Pancreas (tissue), 10 donors: ENCODE measurements around the gene DOK7. TPM values are rescaled to one million over a fixed set of nuclear protein-coding genes. Genes with fewer than 3 reads are reported as not detected.

Source experiments
- ATAC-seq, 4 donors: fragments of 200-7000 bp; cut with Tn5 transposase; one replicate each; pipeline versions ENCODE4 v1.8.0 to v1.9.1; 2020; ENCODE audit warnings: mild to moderate bottlenecking in 4 of 4, moderate library complexity in 4 of 4
- DNase-seq, 6 donors: peaks; one replicate each; pipeline ENCODE4 v3.0.0-alpha.2; 2020
- FAIRE-seq: peaks from 2 replicates; lab custom pipeline; 2012; peaks lifted over from hg19 to GRCh38; lab: Jason Lieb, UNC
- H3K27ac ChIP-seq, 4 donors: fragments of 200-600 bp; sonication (generic); 1 replicate in 3 of 4; 2 replicates in 1 of 4; pipeline versions ENCODE4 v1.5.0 to v1.8.0; 2020
- H3K27me3 ChIP-seq, 4 donors: fragments of 200-600 bp; one replicate each; pipeline ENCODE4 v1.8.0; 2021
- H3K36me3 ChIP-seq, 3 donors: fragments of 200-600 bp; sonication (generic) in 1 of 3; one replicate each; pipeline versions ENCODE4 v1.5.0 to v1.8.0; 2020 to 2021
- H3K4me1 ChIP-seq, 3 donors: fragments of 200-600 bp; one replicate each; pipeline ENCODE4 v1.8.0; 2021
- H3K4me3 ChIP-seq, 4 donors: fragments of 200-600 bp; sonication (generic) in 2 of 4; one replicate each; pipeline versions ENCODE4 v1.5.0 to v1.8.0; 2020 to 2021
- H3K9me3 ChIP-seq, 4 donors: fragments of 200-600 bp; one replicate each; pipeline ENCODE4 v1.8.0; 2021
- CTCF ChIP-seq, 4 donors: fragments of 200-600 bp; sonication (generic) in 3 of 4; IDR thresholded peaks; one replicate each; pipeline versions ENCODE4 v1.5.0 to v1.8.0; 2021; ENCODE audit warnings: antibody characterized with exemption in 4 of 4
- WGBS, 2 donors: extraction: QIAGEN DNeasy Blood & Tissue Kit; methylation state at CpG; one replicate each; pipeline ENCODE4 v1.1.7; 2013; 5-methylcytosine and 5-hydroxymethylcytosine counted together
- intact Hi-C, 3 donors: fragments of 100-400 bp; cut with DNase I; formaldehyde crosslinking; loops; one replicate each; pipeline versions ENCODE4 v1.11.1 to v1.14.2; 2022
- polyA plus RNA-seq, 2 donors: library from polyadenylated mRNA; stranded (reverse); fragments of 200-250 nt; gene quantifications; one replicate each; pipeline ENCODE4 v1.2.3, GENCODE V29; 2013
- total RNA-seq, 6 donors: library from RNA; stranded (reverse); fragmentation: NEBNext Ultra II Directional in 4 of 6; extraction: Animal tissue kit (Norgen Biotek cat#: 25700) in 4 of 6; gene quantifications; one replicate each; pipeline versions ENCODE4 v1.2.1 to v1.2.4, GENCODE V29; 2021 to 2023
- donor health status: healthy with polysubstance abuse.
- donor health status: DM: no; HTN: no; CAD: no; lungs with moderate emphysema.
- donor health status: DM: no; HTN: no; CAD: no.
- donor health status: control.
- donor health status: control.
- donor health status: Bipolar disorder and iron deficiency.
- donor health status: DM: yes; HTN: yes; CAD: no.
- donor health status: DM: no; HTN: no; CAD: no.
- donor health status: DM: no; HTN: no; CAD: no.
- donor health status: DM: yes; HTN: yes; CAD: no.

DOK7 gene
- total and polyA plus RNA-seq, 8 donors, result 2.5 to 8.0 (median 4.2) TPM

GRCh38 chr4:3494462-3494871 lies 31.4 kb downstream of the DOK7 start:
- Histone ChIP-seq H3K27me3 (no peaks in the 10 kb centered on the region), H3K4me3 (no peak overlapping the region), H3K9me3 (no peaks in the 10 kb centered on the region), H3K36me3 (peaks cover 0 to 9% (median 0%) of the 10 kb centered on the region in 3 donors), H3K4me1 (no peaks in the 10 kb centered on the region), H3K27ac (no peak overlapping the region)
- 69 to 70% methylated on average over 15 of the region's 15 CpGs for WGBS, 2 donors
- intact Hi-C loops, result no loop called here
- peak in 1 of 6 donors; percentile 53 for DNase-seq
- ATAC-seq, result no peak
- no peak for FAIRE-seq
- TF ChIP-seq CTCF (IDR thresholded peaks at IDR 0.05), result no peak

- peak in 1 of 4 donors; percentile 2 for ATAC-seq
- H3K9me3 ChIP-seq, result no peaks in the 10 kb centered on the region
- DNase-seq, result peak in 1 of 6 donors; percentile 79
- FAIRE-seq, result no peak
- 70 to 91% methylated on average over 28 of the region's 28 CpGs for WGBS, 2 donors
- no peak for TF ChIP-seq CTCF (IDR thresholded peaks at IDR 0.05)
- peaks cover 0 to 9% (median 0%) of the 10 kb centered on the region in 3 donors for H3K36me3 ChIP-seq
- no peaks in the 10 kb centered on the region for H3K4me1 ChIP-seq
- no peaks in the 10 kb centered on the region for H3K27me3 ChIP-seq
- H3K27ac ChIP-seq, result no peak overlapping the region
- H3K4me3 ChIP-seq, result no peak overlapping the region
- intact Hi-C loops, result no loop called here
Observed at GRCh38 chr4:3495204-3495975, 32.3 kb downstream of the DOK7 start.

- Histone ChIP-seq H3K27me3 (no peaks in the 10 kb centered on the region), H3K36me3 (peaks cover 0 to 12% (median 0%) of the 10 kb centered on the region in 3 donors), H3K4me3 (no peak overlapping the region), H3K4me1 (no peaks in the 10 kb centered on the region), H3K27ac (no peak overlapping the region), H3K9me3 (no peaks in the 10 kb centered on the region)
- intact Hi-C loops, result no loop called here
- no peak for FAIRE-seq
- WGBS, 2 donors, result 70 to 86% methylated on average over 14 of the region's 14 CpGs
- no peak for TF ChIP-seq CTCF (IDR thresholded peaks at IDR 0.05)
- ATAC-seq, result no peak
- DNase-seq, result peak in 1 of 6 donors; percentile 53
Observed at GRCh38 chr4:3496021-3496420, 32.9 kb downstream of the DOK7 start.

GRCh38 chr4:3497095-3497494 lies 34.0 kb downstream of the DOK7 start:
- H3K4me1 ChIP-seq, result no peaks in the 10 kb centered on the region
- H3K27me3 ChIP-seq, result no peaks in the 10 kb centered on the region
- FAIRE-seq (no peak), DNase-seq (peak in 1 of 6 donors; percentile 68), ATAC-seq (no peak)
- H3K9me3 ChIP-seq, result no peaks in the 10 kb centered on the region
- H3K36me3 ChIP-seq, result peaks cover 0 to 13% (median 0%) of the 10 kb centered on the region in 3 donors
- intact Hi-C loops, result no loop called here
- H3K4me3 ChIP-seq, result no peak overlapping the region
- no peak overlapping the region for H3K27ac ChIP-seq
- 87% methylated on average over 5 to 6 of the region's 6 CpGs for WGBS, 2 donors
- TF ChIP-seq CTCF (IDR thresholded peaks at IDR 0.05), result no peak
